Measurements from ENCODE around the gene SNX18. TPM values are rescaled to one million over a fixed set of nuclear protein-coding genes. Genes with fewer than 3 reads are reported as not detected.

The SNX18 gene
- total and polyA plus RNA-seq, 10 of the 15 experiments (the other 5 are each of a cell fraction or from before 2014, with no cell fraction given) = 0.27 to 1.7 (median 0.47) TPM

DNA sequence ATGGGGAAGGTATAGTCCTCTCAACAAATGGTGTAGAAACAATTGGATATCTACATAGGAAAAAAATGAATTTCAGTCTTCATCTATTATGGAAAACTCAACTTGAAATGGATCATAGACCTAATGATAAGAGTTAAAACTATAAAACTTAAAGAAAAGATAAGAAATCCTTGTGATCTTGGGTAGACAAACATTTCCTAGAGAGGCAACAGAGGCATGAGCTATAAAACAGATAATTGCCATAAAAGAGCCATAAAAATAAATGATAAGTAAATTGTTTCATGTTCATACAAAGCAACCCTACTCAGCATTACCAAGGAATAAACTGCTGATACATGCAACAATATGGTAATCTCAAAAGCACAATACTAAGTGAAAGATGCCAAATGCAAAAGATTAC, 76.2 kb downstream of the SNX18 start:
- no peak for FAIRE-seq
- TF ChIP-seq TBL1XR1 (IDR thresholded peaks at IDR 0.05; ENCODE audit: low read depth, low read length) (no peak), ESRRA (IDR thresholded peaks at IDR 0.05; ENCODE audit: low read length) (no peak), PML (IDR thresholded peaks at IDR 0.05; ENCODE audit: low read length) (no peak), GABPA (IDR thresholded peaks at IDR 0.05; ENCODE audit: low read depth) (no peak)
- in situ Hi-C loops (cut with MboI) = no loop called here

DNA sequence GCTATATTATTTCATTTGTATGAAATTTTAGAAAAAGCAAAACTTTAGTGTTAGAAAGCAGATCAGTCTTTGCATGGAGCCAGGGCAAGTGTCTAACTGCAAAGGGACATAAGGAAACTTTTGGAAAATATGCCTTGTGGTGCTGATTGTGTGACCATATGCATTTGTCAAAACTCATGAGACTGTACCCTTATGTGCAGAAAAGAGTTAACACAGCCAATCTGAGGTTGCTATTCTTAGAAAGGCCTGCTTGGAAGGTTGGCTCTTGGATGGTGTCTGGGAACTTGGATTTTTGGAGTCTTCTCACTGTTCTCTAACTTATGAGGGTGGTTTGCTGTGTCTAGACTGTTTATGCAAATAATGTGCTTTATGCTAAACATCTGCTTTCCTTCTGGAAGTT, 76.6 kb downstream of the SNX18 start:
- Histone ChIP-seq H3K4me3 (no peak overlapping the region), H3K27me3 (replicated peaks in 1 of 2; ENCODE audit: control insufficient read depth in 2 of 2, insufficient read depth in 2 of 2, low read length in 1 of 2) (no peaks in the 10 kb centered on the region; a peak in 2 of 4 replicates), H3K9ac (ENCODE audit: control insufficient read depth, insufficient read depth, low read length) (no peak overlapping the region), H3K79me2 (ENCODE audit: control insufficient read depth, insufficient read depth, low read length) (no peaks in the 10 kb centered on the region), H3K36me3 (ENCODE audit: control insufficient read depth in 2 of 2, insufficient read depth in 2 of 2, low read length in 1 of 2) (no peaks in the 10 kb centered on the region), H2AFZ (ENCODE audit: control insufficient read depth, low read depth, low read length) (no peak overlapping the region), H3K9me3 (replicated peaks; ENCODE audit: control insufficient read depth, insufficient read depth, low read length) (no peaks in the 10 kb centered on the region; the same call in 1 of the 3 replicates), H4K20me1 (ENCODE audit: control insufficient read depth, insufficient read depth) (no peaks in the 10 kb centered on the region), H3K4me2 (ENCODE audit: control insufficient read depth, insufficient read depth) (no peak overlapping the region), H3K27ac (ENCODE audit: control insufficient read depth, insufficient read depth) (no peak overlapping the region), H3K4me1 (ENCODE audit: control insufficient read depth, insufficient read depth, low read length) (no peaks in the 10 kb centered on the region)
- POLR2A ChIA-PET = no interaction called here
- DNase-seq (ENCODE audit: low read depth, low spot score) (no peak), ATAC-seq (no peak), FAIRE-seq (no peak)
- CTCF ChIA-PET = no interaction called here
- BruUV-seq (replicated peaks) = no TSS peak
- SMC1A ChIA-PET (ENCODE audit: uncharacterized antibody, unreplicated experiment) = no interaction called here
- intact Hi-C loops (cut with micrococcal nuclease; ENCODE audit: unreplicated experiment) = no loop called here
- RAD21 ChIA-PET (ENCODE audit: unreplicated experiment) = no interaction called here
- in situ Hi-C loops (cut with MboI) = no loop called here
- TF ChIP-seq ZNF592 (IDR thresholded peaks at IDR 0.05) (no peak), SUPT20H (IDR thresholded peaks at IDR 0.05; ENCODE audit: borderline replicate concordance, control insufficient read depth, low read depth, low read length) (no peak), ZNF217 (IDR thresholded peaks at IDR 0.05) (no peak)
- TF ChIP-seq, protein P1, sequence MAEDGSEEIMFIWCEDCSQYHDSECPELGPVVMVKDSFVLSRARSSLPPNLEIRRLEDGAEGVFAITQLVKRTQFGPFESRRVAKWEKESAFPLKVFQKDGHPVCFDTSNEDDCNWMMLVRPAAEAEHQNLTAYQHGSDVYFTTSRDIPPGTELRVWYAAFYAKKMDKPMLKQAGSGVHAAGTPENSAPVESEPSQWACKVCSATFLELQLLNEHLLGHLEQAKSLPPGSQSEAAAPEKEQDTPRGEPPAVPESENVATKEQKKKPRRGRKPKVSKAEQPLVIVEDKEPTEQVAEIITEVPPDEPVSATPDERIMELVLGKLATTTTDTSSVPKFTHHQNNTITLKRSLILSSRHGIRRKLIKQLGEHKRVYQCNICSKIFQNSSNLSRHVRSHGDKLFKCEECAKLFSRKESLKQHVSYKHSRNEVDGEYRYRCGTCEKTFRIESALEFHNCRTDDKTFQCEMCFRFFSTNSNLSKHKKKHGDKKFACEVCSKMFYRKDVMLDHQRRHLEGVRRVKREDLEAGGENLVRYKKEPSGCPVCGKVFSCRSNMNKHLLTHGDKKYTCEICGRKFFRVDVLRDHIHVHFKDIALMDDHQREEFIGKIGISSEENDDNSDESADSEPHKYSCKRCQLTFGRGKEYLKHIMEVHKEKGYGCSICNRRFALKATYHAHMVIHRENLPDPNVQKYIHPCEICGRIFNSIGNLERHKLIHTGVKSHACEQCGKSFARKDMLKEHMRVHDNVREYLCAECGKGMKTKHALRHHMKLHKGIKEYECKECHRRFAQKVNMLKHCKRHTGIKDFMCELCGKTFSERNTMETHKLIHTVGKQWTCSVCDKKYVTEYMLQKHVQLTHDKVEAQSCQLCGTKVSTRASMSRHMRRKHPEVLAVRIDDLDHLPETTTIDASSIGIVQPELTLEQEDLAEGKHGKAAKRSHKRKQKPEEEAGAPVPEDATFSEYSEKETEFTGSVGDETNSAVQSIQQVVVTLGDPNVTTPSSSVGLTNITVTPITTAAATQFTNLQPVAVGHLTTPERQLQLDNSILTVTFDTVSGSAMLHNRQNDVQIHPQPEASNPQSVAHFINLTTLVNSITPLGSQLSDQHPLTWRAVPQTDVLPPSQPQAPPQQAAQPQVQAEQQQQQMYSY (CRISPR knock-in tag; IDR thresholded peaks at IDR 0.05) = no peak

More for the DNA sequence above, 76.2 kb downstream of the SNX18 start:
- H3K4me3 ChIP-seq = no peak overlapping the region
- H3K9me3 ChIP-seq (replicated peaks; ENCODE audit: control insufficient read depth, insufficient read depth, low read length) = no peaks in the 10 kb centered on the region; the same call in 1 of the 3 replicates
- H4K20me1 ChIP-seq (ENCODE audit: control insufficient read depth, insufficient read depth) = no peaks in the 10 kb centered on the region
- ATAC-seq (no peak), DNase-seq (ENCODE audit: low read depth, low spot score) (no peak)
- no peaks in the 10 kb centered on the region for H3K4me1 ChIP-seq (ENCODE audit: control insufficient read depth, insufficient read depth, low read length)
- intact Hi-C loops (cut with micrococcal nuclease; ENCODE audit: unreplicated experiment) = no loop called here
- H3K27ac ChIP-seq (ENCODE audit: control insufficient read depth, insufficient read depth) = no peak overlapping the region
- POLR2A ChIA-PET = no interaction called here
- RAD21 ChIA-PET (ENCODE audit: unreplicated experiment) = no interaction called here
- H2AFZ ChIP-seq (ENCODE audit: control insufficient read depth, low read depth, low read length) = no peak overlapping the region
- SMC1A ChIA-PET (ENCODE audit: uncharacterized antibody, unreplicated experiment) = no interaction called here
- no peaks in the 10 kb centered on the region for H3K36me3 ChIP-seq (ENCODE audit: control insufficient read depth in 2 of 2, insufficient read depth in 2 of 2, low read length in 1 of 2)
- CTCF ChIA-PET = no interaction called here
- no peak overlapping the region for H3K9ac ChIP-seq (ENCODE audit: control insufficient read depth, insufficient read depth, low read length)
- H3K4me2 ChIP-seq (ENCODE audit: control insufficient read depth, insufficient read depth) = no peak overlapping the region
- H3K79me2 ChIP-seq (ENCODE audit: control insufficient read depth, insufficient read depth, low read length) = no peaks in the 10 kb centered on the region
- BruUV-seq (replicated peaks) = no TSS peak
- no peaks in the 10 kb centered on the region; a peak in 2 of 4 replicates for H3K27me3 ChIP-seq (replicated peaks in 1 of 2; ENCODE audit: control insufficient read depth in 2 of 2, insufficient read depth in 2 of 2, low read length in 1 of 2)
